ENCODE data around the gene ARHGEF26.

Gene ARHGEF26

DNA sequence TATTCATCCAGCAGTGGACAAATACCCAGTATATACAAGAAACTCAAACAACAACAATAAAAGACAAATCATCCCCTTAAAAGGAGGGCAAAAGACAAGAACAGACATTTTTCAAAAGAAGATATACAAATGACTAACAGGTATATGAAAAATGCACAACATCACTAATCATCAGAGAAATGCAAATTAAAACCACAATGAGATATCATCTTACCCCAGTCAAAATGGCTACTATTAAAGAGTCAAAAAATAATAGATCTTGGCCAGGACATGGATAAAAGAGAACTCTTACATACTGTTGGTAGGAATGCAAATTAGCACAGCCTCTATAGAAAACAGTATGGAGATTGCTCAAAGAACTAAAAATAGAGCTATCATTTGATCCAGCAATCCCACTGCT, 186.2 kb downstream of the ARHGEF26 start:
- no peak overlapping the region for H3K4me3 ChIP-seq (ENCODE audit: low read depth, low read length)
- no peak for DNase-seq (ENCODE audit: low read depth)
- TF ChIP-seq MAX (IDR thresholded peaks at IDR 0.05; ENCODE audit: low read depth, low read length) = no peak
- TF ChIP-seq, protein P1, sequence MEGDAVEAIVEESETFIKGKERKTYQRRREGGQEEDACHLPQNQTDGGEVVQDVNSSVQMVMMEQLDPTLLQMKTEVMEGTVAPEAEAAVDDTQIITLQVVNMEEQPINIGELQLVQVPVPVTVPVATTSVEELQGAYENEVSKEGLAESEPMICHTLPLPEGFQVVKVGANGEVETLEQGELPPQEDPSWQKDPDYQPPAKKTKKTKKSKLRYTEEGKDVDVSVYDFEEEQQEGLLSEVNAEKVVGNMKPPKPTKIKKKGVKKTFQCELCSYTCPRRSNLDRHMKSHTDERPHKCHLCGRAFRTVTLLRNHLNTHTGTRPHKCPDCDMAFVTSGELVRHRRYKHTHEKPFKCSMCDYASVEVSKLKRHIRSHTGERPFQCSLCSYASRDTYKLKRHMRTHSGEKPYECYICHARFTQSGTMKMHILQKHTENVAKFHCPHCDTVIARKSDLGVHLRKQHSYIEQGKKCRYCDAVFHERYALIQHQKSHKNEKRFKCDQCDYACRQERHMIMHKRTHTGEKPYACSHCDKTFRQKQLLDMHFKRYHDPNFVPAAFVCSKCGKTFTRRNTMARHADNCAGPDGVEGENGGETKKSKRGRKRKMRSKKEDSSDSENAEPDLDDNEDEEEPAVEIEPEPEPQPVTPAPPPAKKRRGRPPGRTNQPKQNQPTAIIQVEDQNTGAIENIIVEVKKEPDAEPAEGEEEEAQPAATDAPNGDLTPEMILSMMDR (IDR thresholded peaks at IDR 0.05; ENCODE audit: low read depth, low read length) = no peak
- no peak for TF ChIP-seq MYC (IDR thresholded peaks at IDR 0.05; ENCODE audit: low read depth, low read length)
- TF ChIP-seq POLR2A (IDR thresholded peaks at IDR 0.05; ENCODE audit: extremely low read depth, insufficient read length) = no peak
